Sigmoid colon (tissue), 7 donors: ENCODE data around the gene POLD1. TPM values are rescaled to one million over a fixed set of nuclear protein-coding genes. Genes with fewer than 3 reads are reported as not detected.
"Not testable (repeated sequence)": the region's sequence is repeated elsewhere in the genome, so short reads cannot be mapped to it uniquely, and the experiment has no call there.

ENCODE experiments used
- DNase-seq: peaks from one replicate; pipeline ENCODE4 v3.0.0-alpha.2; 2019
- H3K27ac ChIP-seq, 4 donors: fragments of 200-600 bp; sonication (generic); one replicate each; pipeline ENCODE4 v1.5.1; 2016 to 2019; ENCODE audit warnings: mild to moderate bottlenecking in 1 of 4
- H3K27me3 ChIP-seq, 3 donors: fragments of 200-600 bp; sonication (generic); one replicate each; pipeline ENCODE4 v1.5.1; 2019; ENCODE audit warnings: mild to moderate bottlenecking in 1 of 3
- H3K36me3 ChIP-seq, 4 donors: fragments of 200-600 bp; sonication (generic); one replicate each; pipeline ENCODE4 v1.5.1; 2016 to 2019
- H3K4me1 ChIP-seq, 4 donors: fragments of 200-600 bp; sonication (generic); one replicate each; pipeline ENCODE4 v1.5.1; 2017 to 2019
- H3K4me3 ChIP-seq, 4 donors: fragments of 200-600 bp; sonication (generic); one replicate each; pipeline ENCODE4 v1.5.1; 2017 to 2019; ENCODE audit warnings: mild to moderate bottlenecking in 2 of 4, moderate library complexity in 1 of 4
- H3K9me3 ChIP-seq, 4 donors: fragments of 200-600 bp in 3 of 4; sonication (generic) in 3 of 4; one replicate each; pipeline versions ENCODE4 v1.5.1 to v1.6.1; 2013 to 2019
- EP300 ChIP-seq, 4 donors: sonication (generic); formaldehyde crosslinking; IDR thresholded peaks; one replicate each; pipeline ENCODE4 v1.6.1; 2017; ENCODE audit warnings: antibody characterized with exemption in 4 of 4
- POLR2A ChIP-seq, 2 donors: fragments of 450-650 bp; IDR thresholded peaks; one replicate each; pipeline ENCODE4 v1.6.1; 2016; ENCODE audit warnings: antibody characterized with exemption in 2 of 2, mild to moderate bottlenecking in 2 of 2, moderate library complexity in 2 of 2
- POLR2AphosphoS5 ChIP-seq, 4 donors: sonication (generic); formaldehyde crosslinking; IDR thresholded peaks; one replicate each; pipeline ENCODE4 v1.6.1; 2017; ENCODE audit warnings: antibody characterized with exemption in 4 of 4
- WGBS, 2 donors: extraction: QIAGEN DNeasy Blood & Tissue Kit; methylation state at CpG; one replicate each; pipeline ENCODE4 v1.1.7; 2013; 5-methylcytosine and 5-hydroxymethylcytosine counted together
- intact Hi-C: fragments of 100-400 bp; cut with DNase I; formaldehyde crosslinking; loops from one replicate; pipeline ENCODE4 v1.15.1; 2023
- polyA plus RNA-seq, 3 donors: library from polyadenylated mRNA; stranded (reverse); fragments of 200-250 nt; gene quantifications; one replicate each; pipeline ENCODE4 v1.2.3, GENCODE V29; 2013
- total RNA-seq, 4 donors: library from RNA; depleted of rRNA; stranded (reverse); fragments of >200 nt; gene quantifications; one replicate each; pipeline ENCODE4 v1.1.0, GENCODE V29; 2016
- TF ChIP-seq, protein P1 (sequence below), 4 experiments: fragments of 450-650 bp in 3 of 4; fragments of 200-600 bp in 1 of 4; IDR thresholded peaks; one replicate each; pipeline ENCODE4 v1.5.1; 2016 to 2019; ENCODE audit warnings: antibody characterized with exemption in 4 of 4, mild to moderate bottlenecking in 3 of 4, moderate library complexity in 2 of 4
- donor health status: healthy with polysubstance abuse.
- donor health status: Bipolar disorder and iron deficiency.
- donor health status: healthy.

Gene POLD1
- total RNA-seq (10 to 100 TPM in 3 of 4 donors, 1 to 10 TPM in 1; 9.6 to 20.5 (median 10.0) TPM), polyA plus RNA-seq (10 to 100 TPM; 10.8 to 44.2 (median 19.0) TPM)

DNA sequence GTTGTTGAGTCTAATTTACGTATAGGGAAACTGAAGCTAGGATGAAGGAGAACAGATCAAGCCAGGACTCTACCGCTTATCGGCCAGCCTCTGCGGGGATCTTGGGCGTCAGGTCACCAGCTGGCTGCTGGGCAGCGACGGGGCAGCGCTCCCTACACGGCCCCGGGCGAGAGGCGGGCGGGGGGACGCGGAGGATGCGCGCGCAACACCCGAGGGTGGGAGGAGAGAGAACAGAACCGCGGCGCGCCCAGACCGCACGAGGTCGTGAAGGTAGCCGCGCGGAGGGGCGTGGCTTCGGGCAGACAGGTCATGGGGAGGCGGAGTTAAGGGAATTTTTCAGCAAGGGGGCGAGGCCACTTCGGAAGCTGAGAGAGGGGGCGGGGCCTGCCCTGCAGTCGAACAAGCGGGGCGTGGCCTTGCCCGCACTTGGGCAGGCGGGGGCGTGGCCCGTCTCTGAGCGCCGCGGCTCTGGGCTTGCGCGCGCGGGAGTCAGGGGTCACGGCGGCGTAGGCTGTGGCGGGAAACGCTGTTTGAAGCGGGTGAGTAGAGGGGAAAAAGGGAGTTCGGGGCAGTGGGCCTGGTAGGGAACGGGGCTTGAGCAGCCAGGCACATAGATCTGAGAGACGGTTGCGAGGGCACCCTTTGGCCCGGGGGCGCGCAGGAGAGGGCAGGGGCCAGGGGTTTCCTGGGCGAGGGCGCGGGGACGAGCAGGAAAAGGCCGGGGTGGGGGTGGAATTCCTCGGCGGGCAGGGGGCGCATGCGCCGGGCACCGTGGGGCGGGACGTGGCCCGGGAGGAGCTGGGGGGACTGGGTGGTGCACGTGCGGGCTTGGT, at the start of gene POLD1:
POLD1 (plus strand) TSS at position 496 of the 833 bp plus-strand sequence. CDS start 14,505 bp downstream, outside the sequence.
- Histone ChIP-seq H3K27ac (peak within 1 kb of the TSS; percentile 84 to 92 (median 88)), H3K36me3 (peaks cover 18 to 44% (median 37%) of the 10 kb centered on the region in 4 donors), H3K27me3 (no peaks in the 10 kb centered on the region), H3K9me3 (no peaks in the 10 kb centered on the region), H3K4me1 (peaks cover 0 to 21% (median 16%) of the 10 kb centered on the region in 4 donors), H3K4me3 (peak within 1 kb of the TSS; percentile 58 to 77 (median 73))
- DNase-seq = peak; percentile 98
- intact Hi-C loops = loop anchor here (5.0 to 10.0 kb wide), 2 partner anchors 48 to 1321 kb away; partner anchors contain the start of gene MYBPC2
- TF ChIP-seq POLR2A (IDR thresholded peaks at IDR 0.05) (no peak), POLR2AphosphoS5 (IDR thresholded peaks at IDR 0.05) (peak; percentile 55 to 88 (median 72)), EP300 (IDR thresholded peaks at IDR 0.05) (no peak)
- TF ChIP-seq, protein P1, sequence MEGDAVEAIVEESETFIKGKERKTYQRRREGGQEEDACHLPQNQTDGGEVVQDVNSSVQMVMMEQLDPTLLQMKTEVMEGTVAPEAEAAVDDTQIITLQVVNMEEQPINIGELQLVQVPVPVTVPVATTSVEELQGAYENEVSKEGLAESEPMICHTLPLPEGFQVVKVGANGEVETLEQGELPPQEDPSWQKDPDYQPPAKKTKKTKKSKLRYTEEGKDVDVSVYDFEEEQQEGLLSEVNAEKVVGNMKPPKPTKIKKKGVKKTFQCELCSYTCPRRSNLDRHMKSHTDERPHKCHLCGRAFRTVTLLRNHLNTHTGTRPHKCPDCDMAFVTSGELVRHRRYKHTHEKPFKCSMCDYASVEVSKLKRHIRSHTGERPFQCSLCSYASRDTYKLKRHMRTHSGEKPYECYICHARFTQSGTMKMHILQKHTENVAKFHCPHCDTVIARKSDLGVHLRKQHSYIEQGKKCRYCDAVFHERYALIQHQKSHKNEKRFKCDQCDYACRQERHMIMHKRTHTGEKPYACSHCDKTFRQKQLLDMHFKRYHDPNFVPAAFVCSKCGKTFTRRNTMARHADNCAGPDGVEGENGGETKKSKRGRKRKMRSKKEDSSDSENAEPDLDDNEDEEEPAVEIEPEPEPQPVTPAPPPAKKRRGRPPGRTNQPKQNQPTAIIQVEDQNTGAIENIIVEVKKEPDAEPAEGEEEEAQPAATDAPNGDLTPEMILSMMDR (IDR thresholded peaks at IDR 0.05) = no peak
- 1% methylated on average over 78 of the region's 78 CpGs for WGBS, 2 donors

DNA sequence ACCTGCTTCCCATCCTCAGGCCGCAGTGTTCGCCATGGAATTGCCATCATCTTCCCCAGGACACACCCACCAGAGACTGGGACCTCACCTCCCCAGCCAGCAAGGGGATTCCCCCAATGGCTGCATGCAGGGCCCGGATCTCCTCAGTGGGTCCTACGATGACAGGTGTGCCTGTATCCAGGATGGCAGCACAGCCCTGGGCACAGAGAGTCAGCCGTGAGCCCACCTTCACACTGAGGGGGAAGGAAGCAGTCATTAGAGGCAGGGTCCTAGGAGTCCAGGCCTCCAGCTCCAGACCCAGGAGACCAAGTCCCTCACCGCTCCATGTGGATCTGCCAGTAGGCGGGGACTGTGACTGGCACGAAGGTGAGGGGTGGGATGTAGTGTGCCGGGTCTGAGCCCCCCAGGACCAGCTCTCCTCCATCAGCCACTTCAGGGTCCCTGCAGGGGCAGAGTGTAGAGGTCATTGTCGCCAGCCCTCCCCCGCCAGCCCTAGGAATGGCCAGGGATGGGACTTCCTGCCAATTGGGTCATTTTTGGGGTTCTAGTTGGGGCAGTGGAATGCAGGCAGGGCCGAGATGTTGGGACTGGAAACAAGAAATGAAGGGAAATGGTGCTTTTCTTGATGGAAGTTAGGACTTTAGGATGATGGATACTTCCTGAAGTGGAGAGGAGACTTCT, 49.3 kb upstream of the POLD1 start:
- intact Hi-C loops = no loop called here
- Histone ChIP-seq H3K27ac (no peak overlapping the region), H3K4me1 (peaks cover 0 to 28% (median 24%) of the 10 kb centered on the region in 4 donors), H3K27me3 (peaks cover 26 to 53% (median 48%) of the 10 kb centered on the region in 3 donors), H3K4me3 (no peak overlapping the region), H3K36me3 (no peaks in the 10 kb centered on the region), H3K9me3 (no peaks in the 10 kb centered on the region)
- TF ChIP-seq, protein P1 (IDR thresholded peaks at IDR 0.05) = no peak
- TF ChIP-seq POLR2AphosphoS5 (IDR thresholded peaks at IDR 0.05) = no peak
- TF ChIP-seq POLR2A (IDR thresholded peaks at IDR 0.05) = no peak
- no peak for TF ChIP-seq EP300 (IDR thresholded peaks at IDR 0.05)
- no peak for DNase-seq
- 92 to 94% methylated on average over 12 of the region's 12 CpGs for WGBS, 2 donors

DNA sequence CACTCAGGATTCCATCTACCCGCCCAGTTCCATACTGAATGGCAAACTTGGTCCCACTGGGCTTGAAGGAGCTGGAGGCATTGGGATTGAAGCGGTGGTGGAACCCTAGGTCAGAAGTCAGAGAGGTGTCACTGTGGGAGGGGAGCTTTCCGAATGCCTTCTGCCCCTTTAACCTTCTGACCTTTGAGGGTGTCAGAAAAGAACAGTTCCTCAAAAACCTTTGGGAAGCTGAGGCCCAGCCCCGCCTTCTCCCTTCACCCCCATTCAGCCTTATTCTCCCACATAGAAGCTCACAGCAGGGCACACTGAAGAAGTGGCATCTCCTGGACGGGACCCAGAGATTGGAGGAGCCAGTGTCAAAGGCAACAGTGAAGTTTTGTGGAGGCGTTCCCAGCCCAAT, 47.1 kb upstream of the POLD1 start:
- intact Hi-C loops, H3K27ac ChIP-seq, H3K36me3 ChIP-seq, H3K9me3 ChIP-seq, DNase-seq, H3K4me3 ChIP-seq: not testable (repeated sequence)
- H3K4me1 ChIP-seq = peaks cover 0 to 15% (median 14%) of the 10 kb centered on the region in 4 donors
- peaks cover 14 to 32% (median 31%) of the 10 kb centered on the region in 3 donors for H3K27me3 ChIP-seq
- 89 to 92% methylated on average over 6 of the region's 6 CpGs for WGBS, 2 donors

DNA sequence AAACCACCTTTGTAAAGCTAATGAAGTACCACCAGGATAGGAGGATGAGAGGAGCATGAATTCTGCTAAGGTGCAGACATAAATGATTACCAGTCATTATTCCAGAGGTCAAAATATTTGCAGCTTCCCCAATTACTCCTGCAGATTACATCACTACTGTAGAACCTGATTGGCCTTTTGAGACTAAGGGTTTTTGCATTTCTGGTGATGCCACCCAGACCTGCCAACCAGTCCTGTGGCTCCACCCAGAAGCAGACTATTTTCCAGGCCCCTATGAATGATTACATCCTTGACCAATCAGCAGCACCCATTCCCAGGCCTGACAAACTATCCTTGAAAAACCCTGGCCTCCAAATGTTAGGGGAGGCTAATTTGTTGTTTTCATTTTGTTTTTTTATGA, 43.8 kb upstream of the POLD1 start:
- DNase-seq = no peak
- Histone ChIP-seq H3K9me3 (peaks cover 0 to 3% (median under 1%) of the 10 kb centered on the region in 4 donors), H3K36me3 (no peaks in the 10 kb centered on the region), H3K27me3 (no peaks in the 10 kb centered on the region), H3K4me1 (no peaks in the 10 kb centered on the region), H3K27ac (no peak overlapping the region), H3K4me3 (no peak overlapping the region)
- intact Hi-C loops = no loop called here
- TF ChIP-seq POLR2A (IDR thresholded peaks at IDR 0.05) = no peak
- TF ChIP-seq, protein P1 (IDR thresholded peaks at IDR 0.05) = no peak
- TF ChIP-seq POLR2AphosphoS5 (IDR thresholded peaks at IDR 0.05) = no peak
- TF ChIP-seq EP300 (IDR thresholded peaks at IDR 0.05) = no peak

DNA sequence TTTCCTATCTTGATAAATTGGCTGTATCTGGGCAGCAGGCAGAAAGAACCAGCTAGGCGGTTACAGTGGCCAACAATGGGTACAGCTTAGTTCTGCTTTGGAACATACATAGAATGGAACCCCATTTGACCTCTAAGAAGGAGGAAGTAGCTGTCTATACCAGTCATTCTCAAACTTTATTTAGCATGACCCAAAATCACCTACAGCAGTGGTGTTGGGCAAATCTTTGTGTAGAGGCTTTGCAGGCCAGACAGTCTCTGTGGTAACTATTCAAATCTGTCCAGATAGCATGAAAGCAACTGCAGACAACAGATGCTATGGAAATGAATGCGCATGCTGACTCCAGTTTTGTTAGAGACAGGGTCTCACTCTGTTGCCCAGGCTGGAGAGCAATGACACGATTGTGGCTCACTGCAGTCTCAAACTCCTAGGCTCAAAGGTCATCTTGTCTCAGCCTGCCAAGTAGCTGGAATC, 43.0 kb upstream of the POLD1 start:
- no peak overlapping the region for H3K4me3 ChIP-seq
- no peaks in the 10 kb centered on the region for H3K4me1 ChIP-seq
- H3K36me3 ChIP-seq = no peaks in the 10 kb centered on the region
- H3K27ac ChIP-seq = no peak overlapping the region
- 72 to 88% methylated on average over 3 of the region's 3 CpGs for WGBS, 2 donors
- no peak for DNase-seq
- intact Hi-C loops = no loop called here
- TF ChIP-seq EP300 (IDR thresholded peaks at IDR 0.05) = no peak
- no peaks in the 10 kb centered on the region for H3K27me3 ChIP-seq
- peaks cover 0 to 5% (median 2%) of the 10 kb centered on the region in 4 donors for H3K9me3 ChIP-seq
